ENCODE data around the gene ROBO4.

Gene ROBO4

GRCh38 chr11:124840666-124841065 is 57.0 kb downstream of the ROBO4 start:
- no peaks in the 10 kb centered on the region for H3K9me3 ChIP-seq (ENCODE audit: control extremely low read depth in 1 of 5, control insufficient read depth in 4 of 5, insufficient read depth in 2 of 5, low read depth in 1 of 5, low read length in 4 of 5)
- peaks cover 0 to 28% (median 21%) of the 10 kb centered on the region in 4 experiments for H3K4me1 ChIP-seq (ENCODE audit: control extremely low read depth in 1 of 4, control insufficient read depth in 4 of 4, insufficient read depth in 4 of 4, low read length in 3 of 4)
- no CpG with 5 or more reads among the region's 1 CpG for WGBS (ENCODE audit: insufficient coverage)
- DNase-seq = no peak
- no peaks in the 10 kb centered on the region for H3K36me3 ChIP-seq (ENCODE audit: control insufficient read depth in 4 of 4, insufficient read depth in 4 of 4, low read length in 3 of 4)
- POLR2A ChIA-PET = no interaction called here
- CTCF ChIA-PET = no interaction called here
- H3K27me3 ChIP-seq (replicated peaks in 2 of 5; ENCODE audit: control insufficient read depth in 4 of 5, insufficient read depth in 5 of 5, low read length in 4 of 5) = peaks cover 41 to 84% (median 56%) of the 10 kb centered on the region in 5 experiments
- H3K4me3 ChIP-seq (ENCODE audit: control insufficient read depth in 1 of 7, extremely low read depth in 1 of 7, insufficient read depth in 4 of 7, low read depth in 2 of 7, low read length in 6 of 7) = no peak overlapping the region
- H3K27ac ChIP-seq (ENCODE audit: insufficient read depth in 1 of 2, low read depth in 1 of 2, low read length in 2 of 2, poor library complexity in 1 of 2, severe bottlenecking in 2 of 2) = no peak overlapping the region

DNA sequence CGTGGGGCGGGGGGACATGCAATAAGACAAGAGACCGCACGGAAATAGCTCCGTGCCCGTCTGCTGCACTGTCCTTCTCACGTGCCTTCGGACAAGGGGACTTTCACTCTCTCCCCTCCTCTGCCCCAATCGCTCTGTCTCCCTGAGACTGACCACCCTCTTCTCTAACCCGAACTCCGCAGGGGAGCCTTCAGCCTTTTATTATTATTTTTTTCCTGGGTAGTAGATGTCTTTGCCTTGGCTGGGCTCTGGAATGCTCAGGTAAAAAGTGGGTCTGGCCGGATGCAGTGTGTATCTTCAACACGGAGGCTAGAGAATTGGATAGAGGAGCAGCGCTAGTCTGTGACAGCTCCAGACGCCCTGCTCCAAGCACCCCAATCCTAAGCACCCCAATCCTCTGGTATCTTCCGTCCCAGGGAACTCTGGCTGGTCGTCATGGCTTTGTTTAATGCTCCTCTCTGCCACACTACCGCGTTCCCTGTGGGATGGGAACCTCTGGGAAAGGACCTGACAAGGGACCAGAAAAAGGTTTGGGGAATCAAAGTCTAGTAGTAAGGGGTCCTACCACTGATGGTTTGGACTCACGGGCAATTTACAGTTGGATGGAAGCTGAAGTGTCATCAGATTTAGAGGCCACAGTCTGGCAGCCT is 57.6 kb downstream of the ROBO4 start:
- Histone ChIP-seq H3K4me3 (ENCODE audit: control insufficient read depth in 1 of 7, extremely low read depth in 1 of 7, insufficient read depth in 4 of 7, low read depth in 2 of 7, low read length in 6 of 7) (peak overlapping the region in 3 of 7 experiments; percentile 48 to 53 (median 50)), H3K9me3 (ENCODE audit: control extremely low read depth in 1 of 5, control insufficient read depth in 4 of 5, insufficient read depth in 2 of 5, low read depth in 1 of 5, low read length in 4 of 5) (no peaks in the 10 kb centered on the region), H3K27me3 (replicated peaks in 2 of 5; ENCODE audit: control insufficient read depth in 4 of 5, insufficient read depth in 5 of 5, low read length in 4 of 5) (peaks cover 41 to 78% (median 55%) of the 10 kb centered on the region in 5 experiments), H3K36me3 (ENCODE audit: control insufficient read depth in 4 of 4, insufficient read depth in 4 of 4, low read length in 3 of 4) (no peaks in the 10 kb centered on the region), H3K27ac (ENCODE audit: insufficient read depth in 1 of 2, low read depth in 1 of 2, low read length in 2 of 2, poor library complexity in 1 of 2, severe bottlenecking in 2 of 2) (no peak overlapping the region), H3K4me1 (ENCODE audit: control extremely low read depth in 1 of 4, control insufficient read depth in 4 of 4, insufficient read depth in 4 of 4, low read length in 3 of 4) (peaks cover 0 to 28% (median 21%) of the 10 kb centered on the region in 4 experiments)
- 8% methylated on average over 12 of the region's 20 CpGs for WGBS (ENCODE audit: insufficient coverage)
- POLR2A ChIA-PET = interaction anchor here (0.7 to 0.8 kb wide), 2 partner anchors 15 to 207 kb away, joined by 3 read pairs; no protein-coding TSS in a partner anchor
- DNase-seq = no peak
- CTCF ChIA-PET = interaction anchor here (0.9 to 7.7 kb wide), 6 partner anchors 10 to 177 kb away, joined by 3 to 42 read pairs (median 14); partner anchors contain the start of gene ROBO3

GRCh38 chr11:124839128-124839971 is 58.3 kb downstream of the ROBO4 start:
- Histone ChIP-seq H3K4me3 (ENCODE audit: control insufficient read depth in 1 of 7, extremely low read depth in 1 of 7, insufficient read depth in 4 of 7, low read depth in 2 of 7, low read length in 6 of 7) (peak overlapping the region in 5 of 7 experiments; percentile 20 to 53 (median 48)), H3K27me3 (replicated peaks in 2 of 5; ENCODE audit: control insufficient read depth in 4 of 5, insufficient read depth in 5 of 5, low read length in 4 of 5) (peaks cover 39 to 71% (median 48%) of the 10 kb centered on the region in 5 experiments), H3K9me3 (ENCODE audit: control extremely low read depth in 1 of 5, control insufficient read depth in 4 of 5, insufficient read depth in 2 of 5, low read depth in 1 of 5, low read length in 4 of 5) (no peaks in the 10 kb centered on the region), H3K27ac (ENCODE audit: insufficient read depth in 1 of 2, low read depth in 1 of 2, low read length in 2 of 2, poor library complexity in 1 of 2, severe bottlenecking in 2 of 2) (no peak overlapping the region), H3K4me1 (ENCODE audit: control extremely low read depth in 1 of 4, control insufficient read depth in 4 of 4, insufficient read depth in 4 of 4, low read length in 3 of 4) (peaks cover 0 to 28% (median 21%) of the 10 kb centered on the region in 4 experiments), H3K36me3 (ENCODE audit: control insufficient read depth in 4 of 4, insufficient read depth in 4 of 4, low read length in 3 of 4) (no peaks in the 10 kb centered on the region)
- ChIA-PET POLR2A (interaction anchor here (0.7 to 0.8 kb wide), 2 partner anchors 15 to 206 kb away, joined by 3 read pairs; no protein-coding TSS in a partner anchor), CTCF (interaction anchor here (0.9 to 7.7 kb wide), 11 partner anchors 8 to 199 kb away, joined by 3 to 42 read pairs (median 7); partner anchors contain the start of gene ROBO3)
- DNase-seq = peak in 2 of 3 donors; percentile 38 to 54
- under 1% methylated on average over 67 of the region's 87 CpGs for WGBS (ENCODE audit: insufficient coverage)

DNA sequence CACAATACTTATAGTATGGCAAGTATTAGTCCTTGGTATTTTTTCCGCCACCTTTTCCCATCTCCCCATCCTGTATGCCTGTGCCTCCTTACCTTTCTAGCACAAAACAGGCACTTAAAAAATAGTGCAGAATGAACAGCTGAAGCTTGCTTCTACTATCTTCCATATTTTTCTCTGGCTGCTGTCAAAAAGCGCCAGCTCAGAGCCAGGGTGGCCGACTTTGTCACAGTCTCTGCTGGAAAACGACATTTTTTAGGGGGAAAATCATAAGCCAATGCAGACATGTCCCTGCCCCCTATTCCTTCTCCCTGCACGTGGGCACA is 58.9 kb downstream of the ROBO4 start:
- Histone ChIP-seq H3K36me3 (ENCODE audit: control insufficient read depth in 4 of 4, insufficient read depth in 4 of 4, low read length in 3 of 4) (no peaks in the 10 kb centered on the region), H3K27me3 (replicated peaks in 2 of 5; ENCODE audit: control insufficient read depth in 4 of 5, insufficient read depth in 5 of 5, low read length in 4 of 5) (peaks cover 35 to 65% (median 42%) of the 10 kb centered on the region in 5 experiments), H3K4me1 (ENCODE audit: control extremely low read depth in 1 of 4, control insufficient read depth in 4 of 4, insufficient read depth in 4 of 4, low read length in 3 of 4) (peaks cover 0 to 28% (median 21%) of the 10 kb centered on the region in 4 experiments), H3K4me3 (ENCODE audit: control insufficient read depth in 1 of 7, extremely low read depth in 1 of 7, insufficient read depth in 4 of 7, low read depth in 2 of 7, low read length in 6 of 7) (peak overlapping the region in 3 of 7 experiments; percentile 48 to 53 (median 50)), H3K27ac (ENCODE audit: insufficient read depth in 1 of 2, low read depth in 1 of 2, low read length in 2 of 2, poor library complexity in 1 of 2, severe bottlenecking in 2 of 2) (no peak overlapping the region), H3K9me3 (ENCODE audit: control extremely low read depth in 1 of 5, control insufficient read depth in 4 of 5, insufficient read depth in 2 of 5, low read depth in 1 of 5, low read length in 4 of 5) (no peaks in the 10 kb centered on the region)
- ChIA-PET CTCF (interaction anchor here (1.0 to 7.7 kb wide), 17 partner anchors 9 to 435 kb away, joined by 3 to 42 read pairs (median 6); partner anchors contain the start of gene ROBO3), POLR2A (no interaction called here)
- no peak for DNase-seq
- WGBS (ENCODE audit: insufficient coverage) = 56% methylated on average over 2 of the region's 5 CpGs

DNA sequence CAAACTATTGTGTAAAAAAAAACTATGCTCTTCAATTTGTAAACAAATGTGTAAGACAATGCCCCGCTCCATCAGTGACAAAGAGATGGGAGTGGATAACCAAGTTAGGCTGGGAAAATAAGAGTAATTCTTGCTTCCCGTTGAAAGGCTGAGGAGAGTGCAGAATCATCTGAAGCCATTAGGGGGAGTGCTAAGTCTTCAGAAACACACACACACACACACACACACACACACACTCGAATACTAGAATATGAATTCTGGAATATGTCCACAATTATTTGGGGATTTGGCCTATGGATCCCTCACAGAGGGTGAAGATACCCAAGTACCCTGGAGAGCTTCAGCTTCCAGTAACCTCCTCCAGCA is 60.2 kb downstream of the ROBO4 start:
- no peak overlapping the region for H3K27ac ChIP-seq (ENCODE audit: insufficient read depth in 1 of 2, low read depth in 1 of 2, low read length in 2 of 2, poor library complexity in 1 of 2, severe bottlenecking in 2 of 2)
- no peaks in the 10 kb centered on the region for H3K9me3 ChIP-seq (ENCODE audit: control extremely low read depth in 1 of 5, control insufficient read depth in 4 of 5, insufficient read depth in 2 of 5, low read depth in 1 of 5, low read length in 4 of 5)
- no CpG with 5 or more reads among the region's 3 CpGs for WGBS (ENCODE audit: insufficient coverage)
- peaks cover 30 to 52% (median 37%) of the 10 kb centered on the region in 5 experiments for H3K27me3 ChIP-seq (replicated peaks in 2 of 5; ENCODE audit: control insufficient read depth in 4 of 5, insufficient read depth in 5 of 5, low read length in 4 of 5)
- H3K36me3 ChIP-seq (ENCODE audit: control insufficient read depth in 4 of 4, insufficient read depth in 4 of 4, low read length in 3 of 4) = no peaks in the 10 kb centered on the region
- H3K4me1 ChIP-seq (ENCODE audit: control extremely low read depth in 1 of 4, control insufficient read depth in 4 of 4, insufficient read depth in 4 of 4, low read length in 3 of 4) = peaks cover 0 to 21% (median 16%) of the 10 kb centered on the region in 4 experiments
- no peak overlapping the region for H3K4me3 ChIP-seq (ENCODE audit: control insufficient read depth in 1 of 7, extremely low read depth in 1 of 7, insufficient read depth in 4 of 7, low read depth in 2 of 7, low read length in 6 of 7)
- peak; percentile 83 to 87 (median 85) for DNase-seq
- ChIA-PET CTCF (interaction anchor here (0.6 to 7.7 kb wide), 42 partner anchors 9 to 777 kb away, joined by 3 to 42 read pairs (median 4); partner anchors contain the start of genes ROBO3, TBRG1 and TMEM218), POLR2A (interaction anchor here (0.9 to 1.1 kb wide), 2 partner anchors 8 to 74 kb away, joined by 3 to 5 read pairs; no protein-coding TSS in a partner anchor)

DNA sequence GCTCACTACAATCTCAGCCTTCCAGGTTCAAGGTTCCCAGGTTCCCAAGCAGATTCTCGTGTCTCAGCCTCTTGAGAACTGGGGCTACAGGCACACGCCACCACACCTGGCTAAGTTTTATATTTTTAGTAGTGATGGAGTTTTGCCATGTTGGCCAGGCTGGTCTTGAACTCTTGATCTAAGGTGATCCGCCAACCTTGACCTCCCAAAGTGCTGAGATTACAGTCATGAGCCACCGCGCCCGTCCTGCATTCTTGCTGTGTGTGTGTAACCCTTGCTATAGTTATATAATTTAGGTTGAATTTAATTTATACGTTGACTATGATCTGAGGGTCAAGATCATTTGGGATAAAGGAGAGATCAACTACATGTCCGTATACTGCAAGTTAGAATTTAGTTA is 61.7 kb downstream of the ROBO4 start:
- H3K27me3 ChIP-seq (replicated peaks in 2 of 5; ENCODE audit: control insufficient read depth in 4 of 5, insufficient read depth in 5 of 5, low read length in 4 of 5) = peaks cover 14 to 37% (median 25%) of the 10 kb centered on the region in 5 experiments
- 100% methylated on average over 7 of the region's 8 CpGs for WGBS (ENCODE audit: insufficient coverage)
- H3K27ac ChIP-seq (ENCODE audit: insufficient read depth in 1 of 2, low read depth in 1 of 2, low read length in 2 of 2, poor library complexity in 1 of 2, severe bottlenecking in 2 of 2) = no peak overlapping the region
- ChIA-PET POLR2A (no interaction called here), CTCF (interaction anchor here (0.9 to 7.7 kb wide), 10 partner anchors 17 to 192 kb away, joined by 3 to 42 read pairs (median 6); partner anchors contain the start of genes MSANTD2 and ROBO3)
- no peak overlapping the region for H3K4me3 ChIP-seq (ENCODE audit: control insufficient read depth in 1 of 7, extremely low read depth in 1 of 7, insufficient read depth in 4 of 7, low read depth in 2 of 7, low read length in 6 of 7)
- no peaks in the 10 kb centered on the region for H3K9me3 ChIP-seq (ENCODE audit: control extremely low read depth in 1 of 5, control insufficient read depth in 4 of 5, insufficient read depth in 2 of 5, low read depth in 1 of 5, low read length in 4 of 5)
- DNase-seq = no peak
- H3K36me3 ChIP-seq (ENCODE audit: control insufficient read depth in 4 of 4, insufficient read depth in 4 of 4, low read length in 3 of 4) = no peaks in the 10 kb centered on the region
- H3K4me1 ChIP-seq (ENCODE audit: control extremely low read depth in 1 of 4, control insufficient read depth in 4 of 4, insufficient read depth in 4 of 4, low read length in 3 of 4) = peaks cover 0 to 21% (median 16%) of the 10 kb centered on the region in 4 experiments

Data from common myeloid progenitor, CD34-positive (primary cell).